Vagina (tissue), 2 donors: ENCODE results near the gene MID1.

Experiments
- CTCF ChIP-seq, 3 experiments: fragments of 450-650 bp in 2 of 3; fragments of 200-600 bp in 1 of 3; sonication (generic) in 1 of 3; IDR thresholded peaks; one replicate each; pipeline ENCODE4 v1.5.1; 2017 to 2019; ENCODE audit warnings: antibody characterized with exemption in 3 of 3, mild to moderate bottlenecking in 2 of 3, moderate library complexity in 2 of 3
- POLR2A ChIP-seq, 2 donors: fragments of 450-650 bp; IDR thresholded peaks; one replicate each; pipeline ENCODE4 v1.6.1; 2017; ENCODE audit warnings: antibody characterized with exemption in 2 of 2, mild to moderate bottlenecking in 2 of 2, moderate library complexity in 2 of 2
- POLR2AphosphoS5 ChIP-seq, 2 donors: sonication (generic); formaldehyde crosslinking; IDR thresholded peaks; one replicate each; pipeline ENCODE4 v1.9.0; 2017; ENCODE audit warnings: antibody characterized with exemption in 2 of 2, mild to moderate bottlenecking in 2 of 2, low read depth in 1 of 2; ENCODE audit not compliant: insufficient read depth in 1 of 2

GRCh38 chrX:10578527-10578926 is 41.9 kb downstream of the MID1 start:
- TF ChIP-seq CTCF (IDR thresholded peaks at IDR 0.05) = no peak
- no peak for TF ChIP-seq POLR2A (IDR thresholded peaks at IDR 0.05)
- TF ChIP-seq POLR2AphosphoS5 (IDR thresholded peaks at IDR 0.05; ENCODE audit: insufficient read depth in 1 of 2, low read depth in 1 of 2) = no peak
